Measurements from ENCODE around the gene PI4KA. TPM values are rescaled to one million over a fixed set of nuclear protein-coding genes. Genes with fewer than 3 reads are reported as not detected.

The PI4KA gene
- total and polyA plus RNA-seq, 2 donors from 2014 or later = 37.3 to 92.8 TPM

GRCh38 chr22:20746431-20747189, 112.0 kb downstream of the PI4KA start:
- Histone ChIP-seq H3K4me1 (ENCODE audit: control insufficient read depth in 2 of 3, insufficient read depth in 2 of 3, low read depth in 1 of 3, low read length in 3 of 3) (no peaks in the 10 kb centered on the region), H3K4me3 (ENCODE audit: low read length in 3 of 3) (no peak overlapping the region), H3K36me3 (ENCODE audit: control insufficient read depth in 2 of 3, insufficient read depth in 3 of 3, low read length in 3 of 3) (peaks cover 2 to 44% (median 26%) of the 10 kb centered on the region in 3 donors), H3K27ac (ENCODE audit: low read depth in 2 of 2, low read length in 2 of 2) (no peak overlapping the region), H3K9ac (ENCODE audit: low read length in 3 of 3) (no peak overlapping the region), H3K27me3 (ENCODE audit: control insufficient read depth, insufficient read depth, low read length) (no peaks in the 10 kb centered on the region), H3K9me3 (ENCODE audit: control insufficient read depth in 2 of 3, insufficient read depth in 1 of 3, low read length in 3 of 3) (no peaks in the 10 kb centered on the region)
- TF ChIP-seq CTCF (IDR thresholded peaks at IDR 0.05; ENCODE audit: borderline replicate concordance, extremely low read depth, insufficient read depth) = no peak
- intact Hi-C loops (cut with DNase I) = no loop called here
- FAIRE-seq (no peak), DNase-seq (no peak)

GRCh38 chr22:20745119-20745518, 113.5 kb downstream of the PI4KA start:
- Histone ChIP-seq H3K27ac (ENCODE audit: low read depth in 2 of 2, low read length in 2 of 2) (no peak overlapping the region), H3K36me3 (ENCODE audit: control insufficient read depth in 2 of 3, insufficient read depth in 3 of 3, low read length in 3 of 3) (peaks cover 2 to 41% (median 14%) of the 10 kb centered on the region in 3 donors), H3K9ac (ENCODE audit: low read length in 3 of 3) (no peak overlapping the region), H3K4me3 (ENCODE audit: low read length in 3 of 3) (no peak overlapping the region), H3K27me3 (ENCODE audit: control insufficient read depth, insufficient read depth, low read length) (no peaks in the 10 kb centered on the region), H3K9me3 (ENCODE audit: control insufficient read depth in 2 of 3, insufficient read depth in 1 of 3, low read length in 3 of 3) (no peaks in the 10 kb centered on the region), H3K4me1 (ENCODE audit: control insufficient read depth in 2 of 3, insufficient read depth in 2 of 3, low read depth in 1 of 3, low read length in 3 of 3) (no peaks in the 10 kb centered on the region)
- no peak for TF ChIP-seq CTCF (IDR thresholded peaks at IDR 0.05; ENCODE audit: borderline replicate concordance, extremely low read depth, insufficient read depth)
- no peak for DNase-seq
- intact Hi-C loops (cut with DNase I) = no loop called here
- FAIRE-seq = no peak

GRCh38 chr22:20744456-20744855, 114.2 kb downstream of the PI4KA start:
- H3K27ac ChIP-seq (ENCODE audit: low read depth in 2 of 2, low read length in 2 of 2) = no peak overlapping the region
- H3K9ac ChIP-seq (ENCODE audit: low read length in 3 of 3) = no peak overlapping the region
- peaks cover 2 to 35% (median 11%) of the 10 kb centered on the region in 3 donors for H3K36me3 ChIP-seq (ENCODE audit: control insufficient read depth in 2 of 3, insufficient read depth in 3 of 3, low read length in 3 of 3)
- FAIRE-seq (no peak), DNase-seq (no peak)
- no peaks in the 10 kb centered on the region for H3K9me3 ChIP-seq (ENCODE audit: control insufficient read depth in 2 of 3, insufficient read depth in 1 of 3, low read length in 3 of 3)
- no peak for TF ChIP-seq CTCF (IDR thresholded peaks at IDR 0.05; ENCODE audit: borderline replicate concordance, extremely low read depth, insufficient read depth)
- intact Hi-C loops (cut with DNase I) = no loop called here
- no peaks in the 10 kb centered on the region for H3K4me1 ChIP-seq (ENCODE audit: control insufficient read depth in 2 of 3, insufficient read depth in 2 of 3, low read depth in 1 of 3, low read length in 3 of 3)
- no peak overlapping the region for H3K4me3 ChIP-seq (ENCODE audit: low read length in 3 of 3)
- H3K27me3 ChIP-seq (ENCODE audit: control insufficient read depth, insufficient read depth, low read length) = no peaks in the 10 kb centered on the region
